Measurements from ENCODE around the gene EXOC4.
A peak's percentile ranks its signal among the peaks of the same experiment; 100 is the strongest.

Gene EXOC4

GRCh38 chr7:134081695-134082094, 828.8 kb downstream of the EXOC4 start:
- no peaks in the 10 kb centered on the region for H3K27me3 ChIP-seq (replicated peaks in 2 of 5; ENCODE audit: control insufficient read depth in 4 of 5, insufficient read depth in 5 of 5, low read length in 4 of 5)
- no peak overlapping the region for H3K4me3 ChIP-seq (ENCODE audit: control insufficient read depth in 1 of 7, extremely low read depth in 1 of 7, insufficient read depth in 4 of 7, low read depth in 2 of 7, low read length in 6 of 7)
- no CpG with 5 or more reads among the region's 1 CpG for WGBS (ENCODE audit: insufficient coverage)
- CTCF ChIA-PET: no interaction called here
- H3K4me1 ChIP-seq (ENCODE audit: control extremely low read depth in 1 of 4, control insufficient read depth in 4 of 4, insufficient read depth in 4 of 4, low read length in 3 of 4): peaks cover 0 to 8% (median 0%) of the 10 kb centered on the region in 4 experiments
- DNase-seq: no peak
- peaks cover 0 to 4% (median 0%) of the 10 kb centered on the region in 5 experiments for H3K9me3 ChIP-seq (ENCODE audit: control extremely low read depth in 1 of 5, control insufficient read depth in 4 of 5, insufficient read depth in 2 of 5, low read depth in 1 of 5, low read length in 4 of 5)
- POLR2A ChIA-PET: no interaction called here
- H3K36me3 ChIP-seq (ENCODE audit: control insufficient read depth in 4 of 4, insufficient read depth in 4 of 4, low read length in 3 of 4): peaks cover 0 to 3% (median 0%) of the 10 kb centered on the region in 4 experiments
- H3K27ac ChIP-seq (ENCODE audit: insufficient read depth in 1 of 2, low read depth in 1 of 2, low read length in 2 of 2, poor library complexity in 1 of 2, severe bottlenecking in 2 of 2): no peak overlapping the region

DNA sequence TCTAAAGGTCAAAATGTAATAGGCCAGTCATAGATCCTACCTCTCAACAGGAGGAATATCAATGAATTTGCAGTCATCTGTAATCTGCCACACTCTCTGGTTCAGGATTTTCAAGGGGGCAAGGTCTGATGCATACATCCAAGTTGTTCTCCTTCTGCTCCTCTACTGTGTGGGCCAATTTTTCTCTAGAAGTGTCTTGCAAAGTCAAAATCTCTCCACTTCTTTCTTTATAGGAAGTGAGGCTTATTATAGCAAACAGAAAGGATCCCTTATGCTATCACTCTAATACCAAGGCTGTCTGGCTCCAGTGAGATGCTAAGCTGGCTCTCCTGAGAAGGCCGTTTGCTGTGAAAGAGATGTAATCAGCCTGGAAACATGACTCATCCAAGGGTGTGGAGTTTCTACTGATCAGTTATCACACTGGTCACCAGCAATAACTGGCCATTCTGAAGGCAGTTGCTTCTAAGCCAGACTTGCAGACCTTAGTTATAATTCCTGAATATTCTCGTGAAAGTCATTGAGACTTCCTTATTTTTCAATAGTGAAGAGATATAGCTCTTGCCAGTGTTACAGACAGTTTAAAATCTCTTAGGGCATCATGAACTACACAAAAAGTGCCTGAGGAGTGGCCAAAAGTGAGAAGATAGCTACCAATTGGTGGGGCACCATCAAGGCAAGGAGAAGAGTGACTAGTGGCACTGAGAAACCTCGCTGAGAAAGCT, 831.0 kb downstream of the EXOC4 start:
- no peaks in the 10 kb centered on the region for H3K36me3 ChIP-seq (ENCODE audit: control insufficient read depth in 4 of 4, insufficient read depth in 4 of 4, low read length in 3 of 4)
- no peak overlapping the region for H3K27ac ChIP-seq (ENCODE audit: insufficient read depth in 1 of 2, low read depth in 1 of 2, low read length in 2 of 2, poor library complexity in 1 of 2, severe bottlenecking in 2 of 2)
- no peaks in the 10 kb centered on the region for H3K27me3 ChIP-seq (replicated peaks in 2 of 5; ENCODE audit: control insufficient read depth in 4 of 5, insufficient read depth in 5 of 5, low read length in 4 of 5)
- H3K9me3 ChIP-seq (ENCODE audit: control extremely low read depth in 1 of 5, control insufficient read depth in 4 of 5, insufficient read depth in 2 of 5, low read depth in 1 of 5, low read length in 4 of 5): peaks cover 0 to 10% (median 2%) of the 10 kb centered on the region in 5 experiments
- no peak for DNase-seq
- ChIA-PET POLR2A (no interaction called here), CTCF (no interaction called here)
- peaks cover 0 to 8% (median 0%) of the 10 kb centered on the region in 4 experiments for H3K4me1 ChIP-seq (ENCODE audit: control extremely low read depth in 1 of 4, control insufficient read depth in 4 of 4, insufficient read depth in 4 of 4, low read length in 3 of 4)
- 67% methylated on average over 2 of the region's 3 CpGs for WGBS (ENCODE audit: insufficient coverage)
- H3K4me3 ChIP-seq (ENCODE audit: control insufficient read depth in 1 of 7, extremely low read depth in 1 of 7, insufficient read depth in 4 of 7, low read depth in 2 of 7, low read length in 6 of 7): no peak overlapping the region

DNA sequence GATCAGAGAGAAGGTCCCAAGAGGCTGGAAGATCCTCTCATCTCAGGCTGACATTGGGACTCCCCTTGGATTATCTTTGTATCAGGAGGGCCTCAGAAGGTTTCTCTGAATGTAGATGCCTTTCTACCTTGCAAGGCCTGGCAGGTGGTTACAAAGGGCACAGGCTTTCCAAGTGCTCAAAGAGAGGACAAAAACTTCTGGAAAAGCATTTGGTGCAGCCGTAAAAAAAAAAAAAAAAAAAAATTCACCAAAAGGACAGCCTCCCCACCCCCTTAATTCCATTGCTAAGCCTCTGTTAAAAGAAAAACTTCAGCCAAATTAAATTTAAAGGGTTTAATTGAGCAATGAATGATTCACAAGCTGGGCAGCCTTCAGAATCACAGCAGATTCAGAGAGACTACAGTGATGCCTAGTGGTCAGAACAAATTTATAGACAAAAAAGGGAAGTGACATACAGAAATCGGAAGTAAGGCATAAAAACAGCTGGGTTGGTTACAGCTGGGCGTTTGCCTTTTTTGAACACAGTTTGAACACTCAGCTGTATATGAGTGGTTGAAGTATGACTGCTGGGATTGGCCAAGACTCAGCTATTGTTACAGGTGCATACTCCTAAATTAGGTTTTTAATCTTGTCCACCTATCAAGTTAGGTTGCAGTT, 831.7 kb downstream of the EXOC4 start:
- Histone ChIP-seq H3K4me3 (ENCODE audit: control insufficient read depth in 1 of 7, extremely low read depth in 1 of 7, insufficient read depth in 4 of 7, low read depth in 2 of 7, low read length in 6 of 7) (no peak overlapping the region), H3K27me3 (replicated peaks in 2 of 5; ENCODE audit: control insufficient read depth in 4 of 5, insufficient read depth in 5 of 5, low read length in 4 of 5) (no peaks in the 10 kb centered on the region), H3K9me3 (ENCODE audit: control extremely low read depth in 1 of 5, control insufficient read depth in 4 of 5, insufficient read depth in 2 of 5, low read depth in 1 of 5, low read length in 4 of 5) (peaks cover 0 to 16% (median 5%) of the 10 kb centered on the region in 5 experiments), H3K4me1 (ENCODE audit: control extremely low read depth in 1 of 4, control insufficient read depth in 4 of 4, insufficient read depth in 4 of 4, low read length in 3 of 4) (peaks cover 0 to 8% (median 0%) of the 10 kb centered on the region in 4 experiments), H3K27ac (ENCODE audit: insufficient read depth in 1 of 2, low read depth in 1 of 2, low read length in 2 of 2, poor library complexity in 1 of 2, severe bottlenecking in 2 of 2) (no peak overlapping the region), H3K36me3 (ENCODE audit: control insufficient read depth in 4 of 4, insufficient read depth in 4 of 4, low read length in 3 of 4) (no peaks in the 10 kb centered on the region)
- DNase-seq: peak in 2 of 3 donors; percentile 31 to 53
- ChIA-PET CTCF (no interaction called here), POLR2A (no interaction called here)
- WGBS (ENCODE audit: insufficient coverage): no CpG with 5 or more reads among the region's 3 CpGs

DNA sequence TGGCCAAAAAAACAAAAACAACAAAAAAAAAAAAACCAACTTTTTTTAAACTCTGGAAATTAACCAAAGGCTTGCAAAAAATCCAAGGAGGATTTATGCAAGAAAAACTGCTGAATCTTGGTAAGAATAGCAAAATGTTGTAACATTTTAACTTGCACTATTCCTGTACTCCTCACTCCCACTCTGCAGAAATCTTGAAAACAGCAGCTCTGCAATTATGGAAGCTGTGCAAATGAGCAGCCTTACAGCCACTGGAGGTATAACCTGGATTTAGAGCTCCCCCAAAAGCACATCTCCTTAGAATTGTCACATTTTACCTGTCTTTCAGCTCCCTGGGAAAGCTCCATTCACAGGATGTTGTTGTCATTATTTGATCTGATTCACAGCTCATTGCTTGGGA, 832.4 kb downstream of the EXOC4 start:
- no peaks in the 10 kb centered on the region for H3K27me3 ChIP-seq (replicated peaks in 2 of 5; ENCODE audit: control insufficient read depth in 4 of 5, insufficient read depth in 5 of 5, low read length in 4 of 5)
- ChIA-PET POLR2A (no interaction called here), CTCF (no interaction called here)
- H3K4me1 ChIP-seq (ENCODE audit: control extremely low read depth in 1 of 4, control insufficient read depth in 4 of 4, insufficient read depth in 4 of 4, low read length in 3 of 4): peaks cover 0 to 8% (median 0%) of the 10 kb centered on the region in 4 experiments
- H3K36me3 ChIP-seq (ENCODE audit: control insufficient read depth in 4 of 4, insufficient read depth in 4 of 4, low read length in 3 of 4): no peaks in the 10 kb centered on the region
- DNase-seq: no peak
- H3K9me3 ChIP-seq (ENCODE audit: control extremely low read depth in 1 of 5, control insufficient read depth in 4 of 5, insufficient read depth in 2 of 5, low read depth in 1 of 5, low read length in 4 of 5): peaks cover 1 to 19% (median 9%) of the 10 kb centered on the region in 5 experiments
- H3K27ac ChIP-seq (ENCODE audit: insufficient read depth in 1 of 2, low read depth in 1 of 2, low read length in 2 of 2, poor library complexity in 1 of 2, severe bottlenecking in 2 of 2): no peak overlapping the region
- H3K4me3 ChIP-seq (ENCODE audit: control insufficient read depth in 1 of 7, extremely low read depth in 1 of 7, insufficient read depth in 4 of 7, low read depth in 2 of 7, low read length in 6 of 7): no peak overlapping the region

GRCh38 chr7:134086998-134087735, 834.3 kb downstream of the EXOC4 start:
- H3K27me3 ChIP-seq (replicated peaks in 2 of 5; ENCODE audit: control insufficient read depth in 4 of 5, insufficient read depth in 5 of 5, low read length in 4 of 5): no peaks in the 10 kb centered on the region
- no peak overlapping the region for H3K27ac ChIP-seq (ENCODE audit: insufficient read depth in 1 of 2, low read depth in 1 of 2, low read length in 2 of 2, poor library complexity in 1 of 2, severe bottlenecking in 2 of 2)
- ChIA-PET POLR2A (no interaction called here), CTCF (no interaction called here)
- H3K4me3 ChIP-seq (ENCODE audit: control insufficient read depth in 1 of 7, extremely low read depth in 1 of 7, insufficient read depth in 4 of 7, low read depth in 2 of 7, low read length in 6 of 7): no peak overlapping the region
- H3K9me3 ChIP-seq (ENCODE audit: control extremely low read depth in 1 of 5, control insufficient read depth in 4 of 5, insufficient read depth in 2 of 5, low read depth in 1 of 5, low read length in 4 of 5): peaks cover 1 to 31% (median 13%) of the 10 kb centered on the region in 5 experiments
- H3K4me1 ChIP-seq (ENCODE audit: control extremely low read depth in 1 of 4, control insufficient read depth in 4 of 4, insufficient read depth in 4 of 4, low read length in 3 of 4): peaks cover 0 to 8% (median 0%) of the 10 kb centered on the region in 4 experiments
- no peak for DNase-seq
- H3K36me3 ChIP-seq (ENCODE audit: control insufficient read depth in 4 of 4, insufficient read depth in 4 of 4, low read length in 3 of 4): no peaks in the 10 kb centered on the region
- WGBS (ENCODE audit: insufficient coverage): no CpG with 5 or more reads among the region's 2 CpGs

DNA sequence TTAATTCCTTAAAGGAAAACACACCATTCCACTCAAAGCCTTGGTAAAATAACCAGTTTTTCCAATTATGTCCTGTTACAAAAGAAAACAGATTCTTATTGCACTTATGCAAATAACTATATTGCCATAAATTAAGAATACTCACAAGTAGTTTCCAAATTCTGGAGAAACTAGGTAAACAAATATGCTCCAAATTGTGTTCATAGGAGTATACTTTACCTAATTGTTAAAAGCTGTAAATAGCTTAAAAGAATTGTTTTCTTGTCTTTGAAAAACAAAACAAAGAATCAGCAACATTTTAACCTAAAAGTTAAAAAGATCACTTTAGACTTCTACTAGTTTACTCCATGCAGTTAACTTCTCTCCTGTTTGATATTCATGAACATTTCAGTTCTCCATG, 835.3 kb downstream of the EXOC4 start:
- Histone ChIP-seq H3K36me3 (ENCODE audit: control insufficient read depth in 4 of 4, insufficient read depth in 4 of 4, low read length in 3 of 4) (no peaks in the 10 kb centered on the region), H3K27me3 (replicated peaks in 2 of 5; ENCODE audit: control insufficient read depth in 4 of 5, insufficient read depth in 5 of 5, low read length in 4 of 5) (no peaks in the 10 kb centered on the region), H3K4me1 (ENCODE audit: control extremely low read depth in 1 of 4, control insufficient read depth in 4 of 4, insufficient read depth in 4 of 4, low read length in 3 of 4) (peaks cover 0 to 8% (median 0%) of the 10 kb centered on the region in 4 experiments), H3K27ac (ENCODE audit: insufficient read depth in 1 of 2, low read depth in 1 of 2, low read length in 2 of 2, poor library complexity in 1 of 2, severe bottlenecking in 2 of 2) (no peak overlapping the region), H3K9me3 (ENCODE audit: control extremely low read depth in 1 of 5, control insufficient read depth in 4 of 5, insufficient read depth in 2 of 5, low read depth in 1 of 5, low read length in 4 of 5) (peaks cover 4 to 34% (median 13%) of the 10 kb centered on the region in 5 experiments), H3K4me3 (ENCODE audit: control insufficient read depth in 1 of 7, extremely low read depth in 1 of 7, insufficient read depth in 4 of 7, low read depth in 2 of 7, low read length in 6 of 7) (no peak overlapping the region)
- CTCF ChIA-PET: no interaction called here
- POLR2A ChIA-PET: no interaction called here
- peak in 1 of 3 donors; percentile 10 for DNase-seq

DNA sequence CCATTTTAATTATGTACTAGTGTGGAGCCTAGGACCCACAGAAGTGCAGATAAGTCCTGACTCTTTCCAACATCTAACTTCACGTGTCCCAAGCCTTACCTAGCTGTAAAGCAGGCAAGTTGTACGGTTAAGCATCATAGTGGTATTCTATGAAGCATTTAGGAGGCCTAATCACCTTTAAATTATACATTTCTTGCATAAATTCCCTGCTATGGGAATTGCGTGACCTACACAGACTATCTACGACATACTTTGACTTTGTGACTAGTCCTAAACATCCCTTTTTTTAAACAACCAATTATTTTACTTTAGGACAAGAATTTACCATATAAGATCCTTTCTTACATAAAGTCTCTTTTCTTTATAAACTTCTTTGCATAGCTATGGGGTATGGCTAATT, 836.6 kb downstream of the EXOC4 start:
- 100% methylated on average over 4 of the region's 4 CpGs for whole genome bisulfite sequencing (ENCODE audit: insufficient coverage)
- no peak overlapping the region for H3K4me3 ChIP-seq (ENCODE audit: control insufficient read depth in 1 of 7, extremely low read depth in 1 of 7, insufficient read depth in 4 of 7, low read depth in 2 of 7, low read length in 6 of 7)
- peaks cover 5 to 36% (median 13%) of the 10 kb centered on the region in 5 experiments for H3K9me3 ChIP-seq (ENCODE audit: control extremely low read depth in 1 of 5, control insufficient read depth in 4 of 5, insufficient read depth in 2 of 5, low read depth in 1 of 5, low read length in 4 of 5)
- no peak for DNase-seq
- ChIA-PET CTCF (no interaction called here), POLR2A (no interaction called here)
- H3K36me3 ChIP-seq (ENCODE audit: control insufficient read depth in 4 of 4, insufficient read depth in 4 of 4, low read length in 3 of 4): no peaks in the 10 kb centered on the region
- no peak overlapping the region for H3K27ac ChIP-seq (ENCODE audit: insufficient read depth in 1 of 2, low read depth in 1 of 2, low read length in 2 of 2, poor library complexity in 1 of 2, severe bottlenecking in 2 of 2)
- no peaks in the 10 kb centered on the region for H3K27me3 ChIP-seq (replicated peaks in 2 of 5; ENCODE audit: control insufficient read depth in 4 of 5, insufficient read depth in 5 of 5, low read length in 4 of 5)
- H3K4me1 ChIP-seq (ENCODE audit: control extremely low read depth in 1 of 4, control insufficient read depth in 4 of 4, insufficient read depth in 4 of 4, low read length in 3 of 4): peaks cover 0 to 6% (median 0%) of the 10 kb centered on the region in 4 experiments
